ENCODE data around the gene PAIP2B.
"Not testable (repeated sequence)": the region's sequence is repeated elsewhere in the genome, so short reads cannot be mapped to it uniquely, and the experiment has no call there.

PAIP2B gene

GRCh38 chr2:71226965-71227560 lies at the start of gene PAIP2B:
PAIP2B (minus strand) TSS chr2:71227103; CDS start chr2:71202589, 24,514 bp downstream.
- peak; percentile 92 to 95 for DNase-seq (ENCODE audit: low read depth in 2 of 2)

DNA sequence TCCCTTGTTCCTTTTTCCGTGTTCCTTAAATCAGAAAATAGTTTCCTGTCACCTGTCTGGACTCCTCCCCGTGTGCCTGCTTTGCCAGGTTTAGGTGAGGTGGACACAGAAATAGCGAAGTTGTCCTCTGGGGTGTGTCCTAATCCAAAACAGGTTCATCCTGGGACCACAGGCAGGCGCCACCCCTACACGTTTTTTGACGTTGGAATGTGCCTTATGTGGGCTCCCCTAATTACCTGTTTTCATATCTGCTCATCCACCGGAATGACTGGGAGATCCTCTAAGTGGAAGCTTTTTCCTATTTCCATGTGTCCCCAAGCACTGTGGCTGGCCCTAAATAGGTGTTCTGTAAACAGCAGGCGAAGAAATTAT lies 49.0 kb upstream of the PAIP2B start:
- DNase-seq (ENCODE audit: low read depth in 2 of 2): no peak

DNA sequence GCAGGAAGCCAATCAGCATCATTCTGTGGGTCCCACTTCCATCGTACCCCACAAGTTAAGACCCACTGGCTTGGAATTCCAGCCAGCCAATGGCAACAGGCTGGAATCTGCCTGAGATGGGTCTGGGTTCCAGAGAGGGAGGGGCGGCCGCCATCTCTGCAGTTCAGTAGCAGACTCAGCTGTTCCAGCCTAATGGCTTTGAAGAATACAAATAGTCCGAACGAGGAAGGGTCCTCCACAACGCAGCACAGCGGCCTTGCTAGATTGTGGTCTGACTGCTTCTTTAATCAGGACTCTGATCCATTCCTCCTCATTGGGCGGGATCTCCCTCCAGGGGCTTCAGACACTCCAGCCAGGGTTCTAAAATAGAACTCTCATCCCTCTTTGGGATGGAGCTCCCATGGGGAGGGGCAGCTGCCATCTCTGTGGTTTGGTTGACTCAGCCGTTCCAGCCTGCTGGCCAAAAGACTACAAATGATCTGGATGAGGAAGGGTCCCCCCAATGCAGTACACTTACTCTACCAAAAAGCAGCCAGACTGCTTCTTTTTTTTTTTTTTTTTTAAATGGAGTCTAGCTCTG lies 42.7 kb upstream of the PAIP2B start:
- DNase-seq (ENCODE audit: low read depth in 2 of 2): no peak

GRCh38 chr2:71263386-71263785 lies 36.5 kb upstream of the PAIP2B start:
- no peak for DNase-seq (ENCODE audit: low read depth in 2 of 2)

- no peak for DNase-seq (ENCODE audit: low read depth in 2 of 2)
Observed at GRCh38 chr2:71261534-71261933, 34.6 kb upstream of the PAIP2B start.

- no peak for DNase-seq (ENCODE audit: low read depth in 2 of 2)
Observed at GRCh38 chr2:71256421-71256820, 29.5 kb upstream of the PAIP2B start.

DNA sequence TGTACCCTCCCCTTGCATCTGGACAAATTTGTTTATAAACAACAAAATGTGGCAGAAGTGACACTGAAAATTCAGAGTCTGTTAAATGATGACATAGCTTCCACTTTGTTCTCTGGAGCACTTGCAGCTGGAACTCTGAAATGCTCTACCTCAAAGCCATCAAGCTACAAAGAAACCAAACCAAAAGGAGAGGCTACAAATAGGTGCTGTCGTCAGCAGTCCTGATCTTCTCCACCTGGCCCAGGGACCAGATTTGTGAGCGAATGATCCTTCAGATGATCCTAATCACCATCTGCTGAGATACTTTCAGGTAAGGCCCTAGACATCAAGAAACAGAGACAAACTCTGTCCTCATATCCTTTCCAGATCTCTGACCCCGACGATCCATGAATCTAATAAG lies 27.9 kb upstream of the PAIP2B start:
- DNase-seq (ENCODE audit: low read depth in 2 of 2): no peak

DNA sequence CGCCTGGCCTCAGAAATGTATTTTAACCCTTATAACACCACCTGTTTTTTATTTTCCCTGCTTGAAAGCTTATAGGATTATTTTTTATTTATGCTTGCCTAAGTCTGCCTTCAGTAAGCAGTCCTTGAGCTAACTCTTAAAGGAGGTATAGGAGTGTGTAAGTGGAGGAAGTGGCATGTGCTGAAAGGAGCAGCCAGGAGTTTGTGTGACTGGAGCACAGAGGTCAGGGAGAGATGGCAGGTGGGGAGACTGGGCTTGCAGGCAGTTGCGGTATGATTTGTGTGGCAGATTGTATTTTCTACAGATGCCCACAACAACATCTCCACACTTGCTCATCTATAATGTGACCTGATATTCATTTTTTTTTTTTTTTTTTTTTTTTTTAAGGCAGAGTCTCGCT lies 27.2 kb upstream of the PAIP2B start:
- DNase-seq (ENCODE audit: low read depth in 2 of 2): no peak

DNA sequence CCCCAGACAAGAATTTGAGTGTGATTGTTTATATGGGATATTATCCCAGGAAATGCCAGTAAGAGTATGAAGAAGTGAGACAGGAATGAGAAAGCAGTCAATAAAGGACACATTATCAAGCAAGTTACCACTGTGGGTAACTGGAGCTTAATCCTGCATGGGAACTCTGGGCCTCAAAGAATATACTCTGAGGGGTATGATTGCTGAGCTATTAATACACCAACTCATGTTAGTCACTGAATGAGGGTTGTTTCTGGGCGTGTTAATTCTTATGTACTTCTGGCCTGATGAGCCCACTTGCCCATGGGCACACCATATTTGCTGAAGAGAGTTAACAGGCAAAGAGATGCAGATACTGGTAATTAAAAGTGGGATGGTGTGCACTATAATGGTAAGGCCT lies 26.6 kb upstream of the PAIP2B start:
- no peak for DNase-seq (ENCODE audit: low read depth in 2 of 2)

- DNase-seq (ENCODE audit: low read depth in 2 of 2): no peak
Observed at GRCh38 chr2:71252862-71253261, 26.0 kb upstream of the PAIP2B start.

DNA sequence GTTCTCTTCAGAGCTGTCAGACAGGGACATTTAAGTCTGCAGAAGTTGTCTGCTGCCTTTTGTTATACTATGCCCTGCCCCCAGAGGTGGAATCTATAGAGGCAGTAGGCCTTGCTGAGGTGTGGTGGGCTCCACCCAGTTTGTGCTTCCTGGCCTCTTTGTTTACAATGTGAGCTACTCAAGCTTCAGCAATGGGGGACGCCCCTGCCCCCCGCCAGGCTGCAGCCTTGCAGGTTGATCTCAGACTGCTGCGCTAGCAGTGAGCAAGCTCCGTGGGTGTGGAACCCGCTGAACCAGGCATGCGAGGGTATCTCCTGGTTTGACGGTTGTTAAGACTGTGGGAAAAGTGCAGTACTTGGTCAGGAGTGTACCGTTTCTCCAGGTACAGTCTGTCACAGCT lies 24.0 kb upstream of the PAIP2B start:
- no peak for DNase-seq (ENCODE audit: low read depth in 2 of 2)

GRCh38 chr2:71244302-71244660 lies 17.4 kb upstream of the PAIP2B start:
- DNase-seq (ENCODE audit: low read depth in 2 of 2): no peak

GRCh38 chr2:71243634-71244301 lies 16.9 kb upstream of the PAIP2B start:
- no peak for DNase-seq (ENCODE audit: low read depth in 2 of 2)

DNA sequence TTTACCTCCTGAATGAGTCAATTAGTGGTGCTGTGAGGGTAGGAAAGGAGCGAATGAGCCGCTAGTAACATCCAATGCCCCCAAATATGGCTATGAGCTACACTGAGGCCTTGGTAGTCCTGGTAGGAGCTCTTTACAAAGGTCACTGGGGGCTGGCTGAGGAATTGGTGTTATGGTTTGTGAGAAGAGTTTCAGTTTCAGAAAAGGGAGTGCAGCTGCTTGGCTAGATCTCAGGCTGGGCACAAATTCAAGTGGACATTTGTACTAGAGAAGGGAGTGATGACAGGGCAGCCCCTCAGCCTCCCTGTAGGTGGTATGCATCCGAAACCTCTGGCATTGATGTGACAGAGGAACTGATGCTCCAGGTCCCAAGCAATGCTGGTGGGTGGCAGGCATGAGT lies 13.9 kb upstream of the PAIP2B start:
- DNase-seq (ENCODE audit: low read depth in 2 of 2): no peak

DNA sequence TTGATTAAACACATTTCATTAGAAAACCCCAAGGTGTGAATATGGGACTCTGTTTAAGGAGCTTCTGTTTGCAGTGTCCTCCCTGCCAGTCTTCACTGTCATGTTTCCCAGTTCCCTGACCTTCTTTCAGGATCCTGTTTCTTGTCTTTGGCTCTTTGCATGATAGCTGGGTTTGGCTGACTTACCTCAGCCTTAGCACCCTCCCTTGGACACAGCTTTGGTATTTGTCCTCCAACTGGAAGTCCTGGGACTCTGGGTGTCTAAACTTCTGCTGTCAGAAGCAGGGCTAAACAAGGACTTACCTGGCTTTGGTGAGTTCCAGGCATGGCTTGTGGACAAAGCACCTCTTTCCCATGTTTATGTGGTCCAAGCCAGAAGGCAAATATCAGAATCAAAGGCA lies 11.2 kb upstream of the PAIP2B start:
- no peak for DNase-seq (ENCODE audit: low read depth in 2 of 2)

- no peak for DNase-seq (ENCODE audit: low read depth in 2 of 2)
Observed at GRCh38 chr2:71235930-71236587, 9.2 kb upstream of the PAIP2B start.

DNA sequence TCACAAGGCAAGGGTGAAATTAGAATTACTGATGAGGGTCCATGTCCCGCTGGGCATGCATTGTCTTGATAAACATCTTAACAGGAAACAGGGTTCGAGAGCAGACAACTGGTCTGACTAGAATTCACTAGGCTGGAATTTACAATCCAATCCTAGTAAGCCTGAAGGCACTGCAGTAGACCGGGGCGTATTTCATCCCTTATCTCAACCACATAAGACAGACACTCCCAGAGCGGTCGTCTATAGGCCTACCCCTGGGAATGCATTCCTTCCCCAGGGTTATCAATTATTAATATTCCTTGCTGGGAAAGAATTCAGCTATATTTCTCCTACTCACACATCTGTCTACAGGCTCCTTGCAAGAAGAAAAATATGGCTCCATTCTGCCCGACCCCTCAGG lies 6.2 kb upstream of the PAIP2B start:
- not testable (repeated sequence) for DNase-seq (ENCODE audit: low read depth in 2 of 2)

DNA sequence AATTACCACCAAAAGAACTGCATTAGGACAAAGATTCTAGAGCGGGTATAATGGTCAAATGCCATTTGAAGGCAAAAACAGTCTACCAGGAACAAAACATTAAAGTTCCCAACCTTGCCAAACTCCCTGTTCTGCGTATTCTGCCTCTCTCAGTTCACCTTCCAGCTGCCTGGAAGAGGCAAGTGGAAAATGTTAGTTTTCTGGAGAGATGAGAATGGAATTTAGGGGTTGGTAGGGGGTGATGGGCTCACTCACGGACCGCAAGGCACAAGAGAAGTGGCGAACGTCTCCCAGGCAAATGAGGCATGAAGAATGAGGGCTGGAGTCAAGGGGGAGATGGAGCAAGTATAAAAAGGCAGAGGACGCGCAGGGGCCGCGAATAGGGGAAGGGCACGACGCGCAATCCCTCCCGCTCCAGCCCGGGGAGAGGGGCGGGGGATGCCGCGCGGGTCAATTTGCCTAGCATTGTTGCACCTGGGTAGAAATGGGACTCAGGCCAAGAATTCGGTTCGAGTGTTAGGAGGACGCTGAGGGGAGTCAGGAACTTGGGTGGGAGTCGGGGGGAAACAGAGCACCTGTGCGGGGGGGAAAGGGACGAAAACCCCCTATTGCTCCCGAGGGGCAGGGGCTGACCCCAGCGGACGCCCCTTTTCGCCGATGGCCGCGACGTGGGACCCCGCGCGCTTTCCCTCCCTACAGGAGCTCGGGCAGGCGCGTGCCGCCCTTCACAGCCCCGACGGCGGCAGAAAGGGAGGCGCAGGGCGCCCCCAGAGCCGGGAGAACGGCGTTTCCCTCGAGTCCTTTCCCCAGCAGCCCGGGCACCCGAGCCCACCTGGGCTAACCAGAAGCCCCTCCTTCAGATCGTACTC lies 573 bp downstream of the PAIP2B start:
- DNase-seq (ENCODE audit: low read depth in 2 of 2): no peak

- no peak for DNase-seq (ENCODE audit: low read depth in 2 of 2)
Observed at GRCh38 chr2:71224935-71225334, 2.0 kb downstream of the PAIP2B start.

DNA sequence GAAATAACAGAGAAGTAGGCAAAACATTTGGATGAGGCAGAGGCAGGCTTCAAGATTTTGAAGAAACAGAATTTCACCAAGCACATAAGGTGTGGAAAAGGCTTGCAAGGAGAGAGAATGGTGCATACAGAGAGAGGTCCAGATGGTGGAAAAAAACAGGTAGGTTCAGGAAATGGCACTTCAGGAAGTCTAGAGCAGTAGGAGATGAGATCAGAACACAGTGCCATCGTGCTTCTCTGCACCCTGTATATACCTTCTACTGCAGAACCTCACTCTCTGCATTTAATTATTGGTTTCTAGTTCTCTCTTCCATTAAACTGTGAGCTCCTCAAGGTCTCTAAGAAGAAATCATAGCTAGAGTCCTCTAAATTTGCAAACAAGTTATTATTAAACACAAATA lies 2.4 kb downstream of the PAIP2B start:
- DNase-seq (ENCODE audit: low read depth in 2 of 2): no peak

DNA sequence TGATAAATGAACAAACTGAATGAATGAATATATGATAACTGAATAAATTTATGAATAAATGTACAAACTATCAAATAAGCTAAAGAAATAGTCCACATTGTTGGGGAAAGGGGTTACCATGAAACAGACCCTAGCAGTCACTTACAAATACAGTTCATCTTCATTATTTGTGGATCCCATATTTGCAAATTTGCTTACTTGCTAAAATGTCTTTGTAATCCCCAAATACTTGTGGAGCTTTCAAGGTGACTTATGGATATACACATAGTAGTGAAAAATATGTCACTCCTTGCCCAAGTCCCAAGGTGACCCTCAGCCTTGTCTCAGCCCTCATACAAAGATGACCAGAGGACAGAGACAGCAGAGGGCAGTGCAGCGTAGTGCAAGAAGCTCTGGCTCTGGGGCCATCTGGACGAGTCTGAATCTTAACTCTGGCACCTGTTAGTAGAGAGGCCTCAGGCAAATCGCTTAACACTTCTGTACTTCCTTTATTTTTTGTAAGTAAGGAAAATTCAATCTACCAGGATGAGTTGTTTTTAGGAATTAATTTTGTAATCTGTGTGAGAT lies 3.1 kb downstream of the PAIP2B start:
- DNase-seq (ENCODE audit: low read depth in 2 of 2): no peak

DNA sequence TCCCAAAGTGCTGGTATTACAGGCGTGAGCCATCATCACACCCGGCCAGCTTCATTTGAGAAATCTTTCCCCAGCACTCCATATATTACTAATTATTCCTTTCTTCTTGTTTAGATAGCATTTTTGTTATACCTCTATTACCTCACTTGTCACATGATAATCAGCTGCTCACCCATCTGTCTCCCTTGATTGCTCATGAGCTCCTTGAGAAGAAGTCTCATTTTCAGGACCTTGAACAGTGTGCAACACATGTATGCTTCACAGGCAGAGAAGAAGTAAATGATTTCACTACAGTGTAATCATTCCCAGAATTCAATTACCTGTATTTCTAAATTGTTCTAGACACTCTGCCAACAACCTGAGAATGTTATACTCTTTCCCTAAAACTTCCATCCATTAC lies 6.2 kb downstream of the PAIP2B start:
- DNase-seq (ENCODE audit: low read depth in 2 of 2): no peak

Measured in stimulated activated CD8-positive, alpha-beta memory T cell treated with anti-CD3 and anti-CD28 coated beads, Interleukin-2, amount 100 ng/mL, for 1 hour (primary cell).